Activated effector memory CD4-positive, alpha-beta T cell treated with anti-CD3 and anti-CD28 coated beads, Interleukin-2, amount 50 U/mL, for 16 hours (primary cell): ENCODE data around the gene IRF6.

ENCODE experiments used
- DNase-seq: peaks from one replicate; pipeline ENCODE4 v3.0.0-alpha.2; 2020

IRF6 gene

GRCh38 chr1:209805875-209806760 is at the start of gene IRF6:
Gene IRF6, minus strand, starts transcription at chr1:209806142. Its CDS starts 4,729 bp downstream, at chr1:209801413.
- DNase-seq, result peak; percentile 88

GRCh38 chr1:209855623-209856022 is 49.7 kb upstream of the IRF6 start:
- DNase-seq, result no peak

GRCh38 chr1:209855006-209855405 is 49.1 kb upstream of the IRF6 start:
- no peak for DNase-seq

- DNase-seq, result no peak
Observed at GRCh38 chr1:209854196-209854595, 48.3 kb upstream of the IRF6 start.

GRCh38 chr1:209853676-209854075 is 47.7 kb upstream of the IRF6 start:
- DNase-seq, result no peak

- DNase-seq, result peak; percentile 74
Observed at GRCh38 chr1:209850342-209850979, 44.5 kb upstream of the IRF6 start.

GRCh38 chr1:209849388-209849787 is 43.4 kb upstream of the IRF6 start:
- no peak for DNase-seq

- no peak for DNase-seq
Observed at GRCh38 chr1:209845408-209845725, 39.4 kb upstream of the IRF6 start.

GRCh38 chr1:209844695-209845407 is 38.9 kb upstream of the IRF6 start:
- DNase-seq, result no peak

GRCh38 chr1:209840611-209841010 is 34.7 kb upstream of the IRF6 start:
- DNase-seq, result no peak

GRCh38 chr1:209839875-209840546 is 34.1 kb upstream of the IRF6 start:
- DNase-seq, result no peak

- DNase-seq, result no peak
Observed at GRCh38 chr1:209838537-209838936, 32.6 kb upstream of the IRF6 start.

- DNase-seq, result no peak
Observed at GRCh38 chr1:209837671-209838070, 31.7 kb upstream of the IRF6 start.

- DNase-seq, result no peak
Observed at GRCh38 chr1:209835782-209836298, 29.9 kb upstream of the IRF6 start.

- no peak for DNase-seq
Observed at GRCh38 chr1:209831615-209832014, 25.7 kb upstream of the IRF6 start.

- DNase-seq, result no peak
Observed at GRCh38 chr1:209830722-209831121, 24.8 kb upstream of the IRF6 start.

GRCh38 chr1:209829716-209830115 is 23.8 kb upstream of the IRF6 start:
- no peak for DNase-seq

- peak; percentile 97 for DNase-seq
Observed at GRCh38 chr1:209827384-209828262, 21.7 kb upstream of the IRF6 start, which contains the start of gene UTP25. Gene UTP25, plus strand, starts transcription at chr1:209827972. Its CDS starts 92 bp downstream, at chr1:209828064.

- no peak for DNase-seq
Observed at GRCh38 chr1:209825591-209826434, 19.9 kb upstream of the IRF6 start.

- DNase-seq, result no peak
Observed at GRCh38 chr1:209823143-209824041, 17.4 kb upstream of the IRF6 start.
